Upper lobe of right lung (tissue), 1 donor: ENCODE measurements around the gene OR12D2. TPM values are rescaled to one million over a fixed set of nuclear protein-coding genes. Genes with fewer than 3 reads are reported as not detected.
"Not testable (repeated sequence)": the region's sequence is repeated elsewhere in the genome, so short reads cannot be mapped to it uniquely, and the experiment has no call there.

Source experiments
- ATAC-seq: fragments of 200-7000 bp; cut with Tn5 transposase; one replicate; pipeline ENCODE4 v1.9.1; 2020; ENCODE audit warnings: mild to moderate bottlenecking, moderate library complexity
- DNase-seq: peaks from one replicate; pipeline ENCODE4 v3.0.0-alpha.2; 2020
- H3K27ac ChIP-seq: fragments of 200-600 bp; one replicate; pipeline ENCODE4 v1.8.0; 2022
- H3K27me3 ChIP-seq: fragments of 200-600 bp; one replicate; pipeline ENCODE4 v1.8.0; 2022; ENCODE audit warnings: mild to moderate bottlenecking
- H3K36me3 ChIP-seq: fragments of 200-600 bp; one replicate; pipeline ENCODE4 v1.8.0; 2022
- H3K4me1 ChIP-seq: fragments of 200-600 bp; one replicate; pipeline ENCODE4 v1.8.0; 2022
- H3K4me3 ChIP-seq: fragments of 200-600 bp; one replicate; pipeline ENCODE4 v1.8.0; 2022; ENCODE audit warnings: mild to moderate bottlenecking
- H3K9me3 ChIP-seq: fragments of 200-600 bp; one replicate; pipeline ENCODE4 v1.8.0; 2022
- CTCF ChIP-seq: fragments of 200-600 bp; IDR thresholded peaks from one replicate; pipeline ENCODE4 v1.8.0; 2022; ENCODE audit warnings: antibody characterized with exemption
- intact Hi-C: fragments of 100-400 bp; cut with DNase I; formaldehyde crosslinking; loops from one replicate; pipeline ENCODE4 v1.11.0; 2022
- total RNA-seq: library from RNA; stranded (reverse); fragmentation: NEBNext Ultra II Directional; extraction: Animal tissue kit (Norgen Biotek cat#: 25700); gene quantifications from one replicate; pipeline ENCODE4 v1.2.1, GENCODE V29; 2021
- donor health status: DM: no; HTN: yes; CAD: no; lungs with severe emphysema.

The OR12D2 gene
- total RNA-seq, 1 donor from 2014 or later, result not detected

GRCh38 chr6:29442719-29443118 is 47.3 kb downstream of the OR12D2 start:
- Histone ChIP-seq H3K27me3 (no peaks in the 10 kb centered on the region), H3K4me1 (no peaks in the 10 kb centered on the region), H3K9me3 (no peaks in the 10 kb centered on the region), H3K36me3 (no peaks in the 10 kb centered on the region), H3K4me3 (no peak overlapping the region), H3K27ac (no peak overlapping the region)
- no peak for TF ChIP-seq CTCF
- DNase-seq (no peak), ATAC-seq (no peak)
- intact Hi-C loops, result no loop called here

GRCh38 chr6:29444031-29444430 is 48.6 kb downstream of the OR12D2 start:
- ATAC-seq, H3K4me1 ChIP-seq, H3K4me3 ChIP-seq, H3K9me3 ChIP-seq, H3K27ac ChIP-seq, H3K27me3 ChIP-seq, H3K36me3 ChIP-seq, intact Hi-C loops, DNase-seq: not testable (repeated sequence)

Other genes with a start within 250 kb of the OR12D2 start
- gene OR2J2, start 224.7 kb upstream of the OR12D2 start, total RNA-seq, result not detected
- gene OR14J1, start 93.9 kb upstream of the OR12D2 start, total RNA-seq, result not detected
- not detected for gene OR5V1, start 26.8 kb upstream of the OR12D2 start, total RNA-seq
- gene OR12D3, start 20.3 kb upstream of the OR12D2 start, total RNA-seq, result not detected
- not detected for gene OR12D1, start 19.3 kb downstream of the OR12D2 start, total RNA-seq
- gene OR10C1, start 43.7 kb downstream of the OR12D2 start, total RNA-seq, result not detected
- gene OR11A1, start 61.4 kb downstream of the OR12D2 start, total RNA-seq, result not detected
- not detected for gene OR2H1, start 61.5 kb downstream of the OR12D2 start, total RNA-seq
- gene MAS1L, start 92.3 kb downstream of the OR12D2 start, total RNA-seq, result 0.64 TPM
- 1.1 TPM for gene UBD, start 164.1 kb downstream of the OR12D2 start, total RNA-seq
- not detected for gene OR2H2, start 189.5 kb downstream of the OR12D2 start, total RNA-seq
- gene GABBR1, start 237.6 kb downstream of the OR12D2 start, total RNA-seq, result 40.1 TPM